Left lobe of liver (tissue), 2 donors: Measurements from ENCODE around the gene KCNJ18. TPM values are rescaled to one million over a fixed set of nuclear protein-coding genes. Genes with fewer than 3 reads are reported as not detected.
A peak's percentile ranks its signal among the peaks of the same experiment; 100 is the strongest.
"Not testable (repeated sequence)": the region's sequence is repeated elsewhere in the genome, so short reads cannot be mapped to it uniquely, and the experiment has no call there.

Source experiments
- ATAC-seq: fragments of 200-7000 bp; cut with Tn5 transposase; one replicate; pipeline ENCODE4 v1.9.1; 2020; ENCODE audit warnings: mild to moderate bottlenecking, moderate library complexity
- DNase-seq: peaks from one replicate; pipeline ENCODE4 v3.0.0-alpha.2; 2020; ENCODE audit warnings: low spot score
- total RNA-seq: library from RNA; stranded (reverse); gene quantifications from one replicate; pipeline ENCODE4 v1.2.1, GENCODE V29; 2021
- donor health status: DM: no; HTN: no; CAD: no; lungs with moderate emphysema.
- donor health status: DM: no; HTN: yes; CAD: no.

KCNJ18 gene
- total RNA-seq, 1 donor from 2014 or later: not detected

DNA sequence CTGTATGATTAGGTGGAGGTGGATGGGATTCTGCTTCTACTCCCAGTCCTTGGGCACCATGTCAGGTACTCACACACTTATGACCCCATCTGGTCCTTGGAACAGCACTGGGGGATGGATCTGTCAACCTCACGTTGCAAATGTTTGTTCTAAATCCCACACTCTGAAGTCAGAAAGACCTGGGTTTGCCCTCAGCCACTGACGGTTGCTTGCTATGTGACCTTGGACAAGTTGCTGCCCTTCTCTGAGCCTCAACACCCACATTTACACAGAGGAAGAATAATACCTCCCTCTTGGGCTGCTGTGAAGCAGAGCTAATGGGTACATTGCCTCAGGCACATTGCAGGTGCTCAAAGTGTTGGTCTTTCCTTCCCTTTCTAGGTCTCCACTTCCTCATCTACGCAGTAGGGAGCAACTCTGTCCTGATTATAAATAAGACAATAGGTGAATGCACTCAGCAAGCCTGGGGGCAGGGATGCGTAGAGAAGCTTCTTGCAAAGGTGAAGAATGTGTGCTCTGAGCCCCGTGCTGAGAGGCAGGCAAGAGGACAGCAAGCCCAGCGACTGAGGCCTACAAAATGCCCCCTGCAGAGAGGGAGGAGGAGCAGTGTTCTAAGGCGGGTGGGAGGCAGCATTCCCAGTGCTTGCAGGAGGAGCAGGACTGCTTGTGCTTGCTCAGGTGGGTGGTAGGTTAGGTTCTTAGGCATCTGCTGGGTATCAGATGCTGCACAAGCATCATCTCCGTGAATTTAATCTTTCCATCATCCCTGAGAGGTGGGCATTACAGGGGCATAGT, 21.8 kb upstream of the KCNJ18 start:
- not testable (repeated sequence) for ATAC-seq, DNase-seq

DNA sequence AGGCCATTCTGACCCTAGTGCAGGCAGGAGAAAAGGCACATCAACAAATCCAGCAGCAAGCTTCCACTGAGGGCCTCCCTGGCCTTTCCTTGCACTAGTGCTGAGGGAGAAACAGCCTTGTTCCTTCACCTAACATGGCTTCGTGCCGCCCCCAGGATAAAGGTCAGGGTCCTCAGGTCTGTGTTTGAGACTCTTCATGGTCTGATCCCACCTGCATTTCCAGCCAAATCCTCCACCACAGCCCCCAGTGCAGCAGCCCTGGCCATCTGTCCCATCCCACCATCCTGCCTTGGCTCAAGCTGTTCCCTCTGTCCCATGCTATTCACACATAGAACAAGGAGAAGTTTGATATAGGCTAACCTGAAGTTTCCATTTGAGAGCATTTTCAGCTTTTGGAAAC, 20.9 kb upstream of the KCNJ18 start:
- ATAC-seq, DNase-seq: not testable (repeated sequence)

DNA sequence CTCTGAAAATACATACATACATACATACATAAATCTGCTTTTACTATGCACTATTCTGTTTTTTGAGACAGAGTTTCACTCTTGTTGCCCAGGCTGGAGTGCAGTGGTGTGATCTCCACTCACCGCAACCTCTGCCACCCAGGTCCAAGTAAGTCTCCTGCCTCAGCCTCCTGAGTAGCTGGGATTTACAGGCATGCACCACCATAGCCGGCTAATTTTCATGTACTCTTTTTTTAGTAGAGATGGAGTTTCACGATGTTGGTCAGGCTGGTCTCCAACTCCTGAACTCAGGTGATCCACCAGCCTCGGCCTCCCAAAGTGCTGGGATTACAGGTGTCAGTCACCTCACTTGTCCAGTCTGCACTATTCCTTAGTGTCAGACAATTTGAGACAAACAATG, 20.5 kb upstream of the KCNJ18 start:
- ATAC-seq, DNase-seq: not testable (repeated sequence)

DNA sequence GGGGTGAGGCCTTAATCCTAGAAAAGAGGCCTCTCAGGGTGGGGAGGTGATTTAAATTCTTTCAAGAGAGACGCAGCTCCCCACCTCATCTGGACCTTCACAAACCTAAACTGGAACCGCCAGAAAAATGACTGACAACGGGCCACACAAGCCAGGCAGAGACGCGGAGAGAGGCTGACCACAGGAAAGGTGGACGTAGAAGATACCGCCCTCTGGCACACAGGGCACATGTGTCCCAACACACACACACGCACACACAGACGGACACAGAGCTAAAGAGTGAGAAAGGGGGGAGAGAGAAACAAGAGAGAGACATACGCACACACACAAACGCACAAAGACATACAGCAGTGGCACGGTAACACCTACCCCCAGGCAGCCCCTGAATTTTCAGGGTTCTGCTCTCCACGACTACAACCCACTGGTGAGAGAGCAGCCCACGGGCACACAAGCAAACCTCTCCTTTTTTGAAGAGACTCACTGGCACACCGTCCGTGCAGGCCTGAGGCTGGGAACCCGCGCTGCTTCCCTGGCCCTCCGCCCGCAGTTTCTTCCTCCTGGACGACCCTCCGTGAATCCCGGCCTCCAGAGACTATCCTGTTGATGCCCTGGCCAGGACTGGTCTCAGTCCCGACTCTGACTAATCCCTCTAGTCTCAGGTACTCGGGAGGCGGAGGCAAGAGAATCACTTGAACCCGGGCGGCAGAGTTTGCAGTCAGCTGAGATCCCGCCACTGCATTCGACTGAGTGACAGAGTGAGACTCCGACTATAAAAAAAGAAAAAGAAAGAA, 18.7 kb upstream of the KCNJ18 start:
- not testable (repeated sequence) for DNase-seq, ATAC-seq

DNA sequence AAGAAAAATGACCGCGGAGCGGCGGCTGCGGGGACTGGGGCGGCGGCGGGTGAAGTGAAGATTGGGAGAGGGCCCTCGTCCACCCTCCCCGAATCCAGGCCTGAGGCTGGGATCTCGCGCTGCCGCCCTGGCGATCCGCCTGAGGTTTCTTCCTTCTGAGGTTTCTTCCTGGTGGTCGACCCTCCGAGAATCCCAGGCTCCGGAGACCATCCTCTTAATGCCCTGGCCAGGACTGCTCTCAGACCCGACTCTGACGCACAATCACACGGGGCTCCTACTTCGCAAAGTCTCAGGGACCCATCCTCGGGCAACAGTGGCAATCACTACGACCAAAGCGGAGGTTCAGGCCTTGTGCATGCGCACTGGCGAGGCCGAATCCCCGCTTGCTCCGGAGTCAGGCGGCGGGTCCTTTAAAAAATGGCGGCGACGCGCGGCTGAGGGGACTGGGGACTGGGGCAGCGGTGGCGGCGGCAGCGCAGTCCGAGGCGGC, 18.0 kb upstream of the KCNJ18 start:
- DNase-seq (no peak), ATAC-seq (no peak)

DNA sequence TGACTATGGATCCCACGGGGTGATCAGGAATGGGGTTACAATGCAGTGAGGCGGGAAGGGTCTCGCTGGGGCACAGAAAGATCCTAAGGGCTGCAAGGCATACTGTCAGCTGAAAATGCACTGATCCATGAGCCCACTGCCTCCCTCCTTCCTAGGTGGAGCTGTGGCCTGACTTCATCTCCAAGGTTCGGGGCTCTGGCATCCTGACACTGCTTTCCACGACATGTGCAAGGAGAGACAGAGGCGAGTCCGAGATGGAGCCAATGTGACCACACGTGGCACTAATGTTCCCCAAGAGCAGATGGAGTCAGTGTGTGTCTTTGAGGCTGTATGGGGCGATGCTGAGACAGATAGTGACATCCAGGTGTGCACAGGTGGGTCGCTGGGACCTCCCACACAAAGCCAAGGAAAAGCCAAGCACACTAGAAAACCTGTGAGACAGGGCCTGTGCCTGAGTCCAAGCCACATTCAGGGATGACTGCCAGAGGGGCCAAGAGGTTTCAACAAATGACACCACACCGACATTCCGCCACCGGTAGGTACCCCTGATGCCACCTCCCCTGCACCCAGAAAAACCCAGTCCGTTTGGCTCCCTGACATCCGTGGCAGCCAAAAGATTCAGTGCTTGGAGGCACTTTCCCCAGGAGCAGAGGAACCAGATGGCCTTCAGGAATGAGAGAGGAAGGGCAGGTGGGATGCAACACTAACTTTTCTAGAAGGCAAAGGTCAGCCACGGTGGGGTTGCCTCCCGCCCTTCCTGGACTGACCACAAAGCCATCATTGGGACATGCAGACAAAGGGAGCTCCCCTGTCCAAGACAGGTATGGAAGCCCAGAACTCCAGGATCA, 17.2 kb upstream of the KCNJ18 start:
- DNase-seq, ATAC-seq: not testable (repeated sequence)

DNA sequence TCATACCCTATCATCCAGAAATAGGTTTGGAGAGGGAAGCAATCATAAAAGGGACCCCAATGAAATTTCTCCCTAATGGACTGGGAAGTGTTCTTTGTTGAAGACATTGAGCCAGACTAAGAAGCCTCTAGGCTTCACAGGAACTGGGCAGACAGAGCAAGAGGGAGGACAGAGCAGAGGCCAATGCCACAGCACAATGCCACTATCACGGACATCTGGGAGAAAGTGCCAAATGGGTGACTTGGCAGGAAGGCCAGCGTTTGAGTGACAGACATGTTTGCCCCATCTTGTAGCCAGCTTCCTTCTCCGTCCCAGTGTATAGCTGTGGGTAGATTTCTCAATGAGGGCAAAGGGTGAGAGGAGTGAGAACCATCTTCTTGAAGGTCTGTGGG, 16.6 kb upstream of the KCNJ18 start:
- DNase-seq, ATAC-seq: not testable (repeated sequence)

DNA sequence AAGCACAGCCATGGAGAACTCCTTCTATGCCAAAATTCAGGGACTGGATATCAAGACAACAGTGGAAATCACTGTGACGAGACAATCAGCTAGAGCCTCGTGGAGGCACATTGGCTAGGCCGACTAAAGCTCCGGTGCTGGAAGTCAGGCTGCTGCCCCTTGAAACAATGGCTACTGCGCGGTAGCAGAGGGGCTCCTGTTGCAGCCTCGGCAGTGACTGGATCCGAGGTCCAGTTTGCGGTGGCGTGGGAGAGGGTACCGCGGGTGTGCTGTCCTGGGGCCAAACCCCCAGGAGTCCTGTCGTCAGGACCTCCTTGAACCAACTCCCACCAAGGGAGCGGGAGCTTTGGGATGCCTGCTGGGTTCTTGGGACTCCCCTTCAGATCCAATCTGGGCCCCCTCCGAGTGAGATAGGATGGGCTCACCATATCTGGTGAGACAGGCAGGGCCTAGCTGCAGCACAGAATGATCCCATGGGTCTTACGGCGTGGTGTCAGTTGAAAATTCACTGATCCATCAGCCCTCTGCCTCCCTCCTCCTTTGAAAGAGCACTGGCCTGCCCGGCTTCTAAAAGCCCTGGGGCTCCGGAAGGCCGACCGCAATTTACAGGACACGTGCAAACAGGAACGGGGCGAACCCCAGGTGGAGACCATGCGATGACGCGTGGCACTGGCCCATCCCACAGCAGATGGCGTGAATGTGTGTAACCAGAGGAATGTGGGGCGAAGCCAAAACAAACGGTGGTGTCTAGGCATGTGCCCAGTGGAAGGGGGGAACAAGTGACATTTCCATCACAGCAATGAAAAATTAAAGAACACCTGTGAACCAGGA, 15.8 kb upstream of the KCNJ18 start:
- no peak for DNase-seq
- no peak for ATAC-seq

DNA sequence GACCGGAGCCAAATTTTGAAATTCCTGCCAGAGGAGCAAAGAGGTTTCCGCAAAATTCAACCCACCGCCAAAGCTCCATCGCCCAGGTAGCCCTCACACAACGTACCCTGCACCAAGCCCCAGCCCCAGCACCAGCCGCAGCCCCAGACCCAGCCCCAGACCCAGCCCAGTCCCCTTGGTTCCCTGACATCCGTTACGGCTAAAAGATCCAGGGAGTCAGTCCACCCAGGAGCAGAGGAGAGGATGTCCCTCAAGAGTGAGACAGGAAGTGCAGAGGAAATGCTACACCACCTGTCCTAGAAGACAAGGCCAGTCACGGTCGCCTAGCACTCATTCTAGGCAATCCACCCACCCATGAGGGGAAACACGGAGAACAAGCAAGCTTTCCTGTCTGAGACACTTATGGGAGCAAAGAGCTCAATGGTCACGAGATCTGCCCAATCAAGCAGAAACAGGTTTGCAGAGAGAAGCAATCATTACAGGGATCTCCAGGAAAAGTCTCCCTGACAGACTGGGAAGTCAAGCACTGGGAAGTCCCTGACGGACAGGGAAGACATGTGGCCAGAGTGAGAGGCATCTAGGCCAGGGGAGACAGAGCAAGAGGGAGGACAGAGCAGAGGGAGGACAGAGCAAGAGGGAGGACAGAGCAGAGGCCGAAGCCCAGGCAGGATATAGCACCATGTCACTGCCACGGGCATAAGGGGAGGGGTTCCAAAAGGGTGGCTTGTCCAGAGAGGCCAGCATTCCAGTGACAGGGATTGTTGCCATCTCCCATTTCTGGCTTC, 15.0 kb upstream of the KCNJ18 start:
- ATAC-seq: no peak
- DNase-seq: peak; percentile 41

DNA sequence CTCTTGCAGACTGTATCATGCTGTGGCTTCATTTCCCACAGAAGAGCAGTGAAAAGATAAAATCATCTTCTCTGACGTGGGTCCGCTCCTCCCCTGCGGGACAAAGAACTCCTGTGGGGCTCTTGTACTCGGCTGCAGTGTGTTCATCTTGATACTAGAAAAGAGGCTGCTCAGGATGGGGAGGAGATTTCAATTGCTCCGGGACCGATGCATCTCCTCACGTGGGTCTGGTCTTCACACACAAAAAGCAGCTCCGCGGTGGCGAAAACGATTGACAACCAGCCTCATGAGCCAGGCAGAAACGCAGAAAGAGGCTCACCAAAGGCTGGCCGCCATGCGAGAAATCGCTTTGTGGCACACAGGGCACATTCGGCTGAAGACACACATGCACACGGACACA, 14.4 kb upstream of the KCNJ18 start:
- ATAC-seq: no peak
- DNase-seq: peak; percentile 35

DNA sequence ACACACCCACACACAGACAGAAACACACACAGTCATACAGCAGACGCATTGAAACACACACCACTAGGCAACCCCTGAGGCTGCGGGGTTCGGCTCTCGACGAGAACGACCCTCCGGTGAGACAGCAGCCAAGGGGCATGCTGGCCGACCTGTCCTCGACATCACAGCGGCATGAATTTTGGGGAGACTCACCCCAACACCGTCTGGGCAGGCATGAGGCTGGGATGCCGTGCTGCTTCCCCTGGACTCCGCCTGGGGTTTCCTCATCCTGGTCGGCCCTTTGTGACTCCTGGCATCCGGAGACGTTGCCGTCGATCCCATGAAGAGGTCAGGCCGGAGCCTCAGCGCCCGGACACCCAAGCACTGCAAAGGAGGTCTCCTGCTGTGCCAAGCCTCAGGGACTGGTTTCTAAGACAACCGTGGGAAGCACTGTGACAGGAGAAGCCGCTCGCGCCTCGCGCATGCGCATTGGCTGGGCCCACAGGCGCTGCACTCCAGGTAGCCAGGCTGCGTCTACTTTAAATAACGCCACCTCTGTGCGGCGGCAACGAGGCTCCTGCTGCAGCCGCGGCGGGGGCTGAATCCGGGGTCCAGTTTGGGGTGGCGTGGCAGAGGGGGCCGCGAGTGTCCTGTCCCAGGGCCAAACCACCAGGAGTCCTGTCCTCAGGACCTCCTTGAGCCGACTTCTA, 13.8 kb upstream of the KCNJ18 start:
- no peak for ATAC-seq
- DNase-seq: peak; percentile 39

DNA sequence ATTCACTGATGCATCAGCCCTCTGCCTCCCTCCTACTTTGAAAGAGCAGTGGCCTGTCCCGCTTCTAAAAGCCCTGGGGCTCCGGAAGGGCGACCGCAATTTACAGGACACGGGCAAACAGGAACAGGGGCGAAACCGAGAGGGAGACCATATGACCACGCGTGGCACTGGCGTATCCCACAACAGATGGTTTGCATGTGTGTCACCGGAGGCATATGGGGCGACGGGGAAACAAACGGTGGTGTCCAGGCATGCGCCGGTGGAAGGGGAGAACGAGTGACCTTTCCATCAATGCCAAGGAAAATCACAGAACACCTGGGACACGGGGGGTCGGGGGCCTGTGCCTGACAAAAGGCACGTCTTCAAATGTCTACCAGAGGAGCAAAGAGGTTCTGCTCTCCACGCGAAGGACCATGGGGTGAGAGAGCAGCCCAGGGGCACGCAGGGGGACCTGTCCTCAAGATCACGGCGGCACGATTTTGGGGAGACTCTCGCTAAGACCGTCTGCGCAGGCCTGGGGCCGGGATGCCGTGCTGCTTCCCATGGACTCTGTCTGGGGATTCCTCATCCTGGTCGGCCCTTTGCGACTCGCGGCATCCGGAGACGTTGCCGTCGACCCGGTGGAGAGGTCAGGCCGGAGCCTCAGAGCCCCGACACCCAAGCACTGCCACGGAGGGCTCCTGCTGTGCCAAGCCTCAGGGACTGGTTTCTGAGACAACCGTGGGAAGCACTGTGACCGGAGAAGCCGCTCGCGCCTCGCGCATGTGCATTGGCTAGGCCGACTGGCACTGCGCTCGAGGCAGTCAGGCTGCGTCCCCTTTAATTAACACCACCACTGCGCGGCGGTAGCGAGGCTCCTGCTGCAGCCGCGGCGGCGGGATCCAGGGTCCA, 12.8 kb upstream of the KCNJ18 start:
- ATAC-seq (no peak), DNase-seq (peak; percentile 37)

DNA sequence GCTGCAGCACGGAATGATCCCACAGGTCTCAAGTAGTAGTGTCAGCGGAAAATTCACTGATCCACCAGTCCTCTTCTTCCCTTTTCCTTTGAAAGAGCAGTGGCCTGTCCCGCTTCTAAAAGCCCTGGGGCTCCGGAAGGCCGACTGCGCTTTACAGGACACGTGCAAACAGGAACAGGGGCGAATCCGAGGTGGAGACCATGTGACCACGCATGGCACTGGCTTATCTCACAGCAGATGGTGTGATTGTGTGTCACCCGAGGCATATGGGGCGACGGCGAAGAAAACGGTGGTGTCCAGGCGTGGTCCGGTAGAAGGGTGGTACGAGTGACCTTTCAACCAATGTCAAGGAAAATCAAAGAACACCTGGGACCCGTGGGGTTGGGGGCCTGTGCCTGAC, 12.0 kb upstream of the KCNJ18 start:
- peak; percentile 40 for DNase-seq
- no peak for ATAC-seq

DNA sequence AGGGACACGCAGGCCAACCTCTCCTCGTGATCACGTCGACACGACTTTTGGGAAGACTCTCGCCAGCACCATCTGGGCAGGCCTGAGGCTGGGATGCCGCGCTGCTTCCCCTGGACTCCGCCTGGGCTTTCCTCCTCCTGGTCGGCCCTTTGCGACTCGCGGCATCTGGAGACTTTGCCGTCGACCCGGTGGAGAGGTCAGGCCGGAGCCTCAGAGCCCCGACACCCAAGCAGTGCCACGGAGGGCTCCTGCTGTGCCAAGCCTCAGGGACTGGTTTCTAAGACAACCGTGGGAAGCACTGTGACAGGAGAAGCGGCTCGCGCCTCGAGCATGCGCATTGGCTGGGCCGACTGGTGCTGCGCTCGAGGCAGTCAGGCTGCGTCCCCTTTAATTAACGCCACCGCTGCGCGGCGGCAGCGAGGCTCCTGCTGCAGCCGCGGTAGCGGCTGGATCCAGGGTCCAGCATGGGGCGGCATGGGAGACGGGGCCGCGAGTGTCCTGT, 11.4 kb upstream of the KCNJ18 start:
- ATAC-seq: not testable (repeated sequence)
- peak; percentile 23 for DNase-seq

DNA sequence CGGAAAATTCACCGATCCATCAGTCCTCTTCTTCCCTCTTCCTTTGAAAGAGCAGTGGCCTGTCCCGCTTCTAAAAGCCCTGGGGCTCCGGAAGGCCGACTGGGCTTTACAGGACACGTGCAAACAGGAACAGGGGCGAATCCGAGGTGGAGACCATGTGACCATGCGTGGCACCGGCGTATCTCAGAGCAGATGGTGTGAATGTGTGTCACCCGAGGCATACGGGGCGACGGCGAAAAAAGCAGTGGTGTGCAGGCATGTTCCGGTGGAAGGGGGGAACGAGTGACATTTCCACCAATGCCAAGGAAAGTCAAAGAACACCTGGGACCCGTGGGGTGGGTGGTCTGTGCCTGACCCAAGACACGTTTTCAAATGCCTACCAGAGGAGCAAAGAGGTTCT, 10.7 kb upstream of the KCNJ18 start:
- not testable (repeated sequence) for ATAC-seq
- DNase-seq: peak; percentile 15

DNA sequence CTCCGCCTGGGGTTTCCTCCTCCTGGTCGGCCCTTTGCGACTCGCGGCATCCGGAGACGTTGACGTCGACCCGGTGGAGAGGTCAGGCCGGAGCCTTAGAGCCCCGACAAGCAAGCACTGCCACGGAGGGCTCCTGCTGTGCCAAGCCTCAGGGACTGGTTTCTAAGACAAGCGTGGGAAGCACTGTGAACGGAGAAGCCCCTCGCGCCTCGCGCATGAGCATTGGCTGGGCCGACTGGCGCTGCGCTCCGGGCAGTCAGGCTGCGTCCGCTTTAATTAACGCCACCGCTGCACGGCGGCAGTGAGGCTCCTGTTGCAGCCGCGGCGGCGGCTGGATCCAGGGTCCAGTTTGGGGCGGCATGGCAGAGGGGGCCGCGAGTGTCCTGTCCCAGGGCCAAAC, 10.2 kb upstream of the KCNJ18 start:
- not testable (repeated sequence) for ATAC-seq

DNA sequence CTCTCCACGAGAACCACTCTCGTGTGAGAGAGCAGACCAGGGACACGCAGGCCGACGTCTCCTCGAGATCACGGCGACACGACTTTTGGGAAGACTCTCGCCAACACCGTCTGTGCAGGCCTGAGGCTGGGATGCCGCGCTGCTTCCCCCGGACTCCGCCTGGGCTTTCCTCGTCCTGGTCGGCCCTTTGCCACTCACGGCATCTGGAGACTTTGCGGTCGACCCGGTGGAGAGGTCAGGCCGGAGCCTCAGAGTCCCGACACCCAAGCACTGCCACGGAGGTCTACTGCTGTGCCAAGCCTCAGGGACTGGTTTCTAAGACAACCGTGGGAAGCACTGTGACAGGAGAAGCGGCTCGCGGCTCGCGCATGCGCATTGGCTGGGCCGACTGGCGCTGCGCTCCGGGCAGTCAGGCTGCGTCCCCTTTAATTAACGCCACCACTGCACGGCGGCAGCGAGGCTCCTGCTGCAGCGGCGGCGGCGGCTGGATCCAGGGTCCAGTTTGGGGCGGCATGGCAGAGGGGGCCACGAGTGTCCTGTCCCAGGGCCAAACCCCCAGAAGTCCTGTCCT, 9.1 kb upstream of the KCNJ18 start:
- not testable (repeated sequence) for DNase-seq, ATAC-seq

More for the DNA sequence above, 10.2 kb upstream of the KCNJ18 start:
- DNase-seq: peak; percentile 18
